Stimulated activated CD4-positive, alpha-beta T cell treated with anti-CD3 and anti-CD28 coated beads, TNF-alpha, amount 100 ng/mL, for 48 hours (primary cell): ENCODE results near the gene GALNT18.

Source experiments
- DNase-seq, 3 donors: peaks; one replicate each; pipeline ENCODE4 v3.0.0-alpha.2; 2020; ENCODE audit warnings: low read depth in 3 of 3

GALNT18 gene

GRCh38 chr11:11621573-11622339 is at the start of gene GALNT18:
TSS of gene GALNT18 (minus strand) at chr11:11622005.
- peak; percentile 69 to 77 (median 75) for DNase-seq

GRCh38 chr11:11670574-11670973 is 48.8 kb upstream of the GALNT18 start:
- no peak for DNase-seq

DNA sequence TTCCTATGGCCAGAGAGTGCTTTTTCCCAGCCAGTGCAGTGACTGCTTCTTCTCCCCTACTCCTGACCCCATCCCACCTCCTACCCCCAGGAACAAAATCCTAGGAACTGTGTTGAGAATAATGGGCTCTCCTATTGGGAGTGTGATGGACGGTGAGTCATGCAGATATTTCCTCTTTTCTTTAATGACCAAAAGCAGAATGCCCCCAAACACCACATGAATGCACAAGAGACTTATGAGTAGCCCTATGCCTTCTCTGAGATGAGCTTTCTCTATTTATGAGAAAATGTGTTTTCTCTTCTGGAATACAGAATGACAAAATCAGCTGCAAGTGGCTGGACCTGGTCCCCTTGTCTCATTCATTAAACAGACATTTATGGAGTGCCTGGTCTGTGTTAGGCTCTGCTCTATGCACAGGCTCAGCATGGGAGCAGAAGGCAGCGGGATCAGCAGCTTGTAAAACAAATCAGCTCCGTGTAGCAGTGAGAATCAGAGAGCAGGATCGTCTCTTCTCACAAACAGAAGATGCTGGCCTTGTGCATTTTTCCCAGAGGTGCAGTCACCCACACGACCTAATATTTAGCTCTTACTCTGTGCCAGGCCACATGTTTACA is 47.5 kb upstream of the GALNT18 start:
- DNase-seq = no peak

GRCh38 chr11:11668781-11669180 is 47.0 kb upstream of the GALNT18 start:
- no peak for DNase-seq

DNA sequence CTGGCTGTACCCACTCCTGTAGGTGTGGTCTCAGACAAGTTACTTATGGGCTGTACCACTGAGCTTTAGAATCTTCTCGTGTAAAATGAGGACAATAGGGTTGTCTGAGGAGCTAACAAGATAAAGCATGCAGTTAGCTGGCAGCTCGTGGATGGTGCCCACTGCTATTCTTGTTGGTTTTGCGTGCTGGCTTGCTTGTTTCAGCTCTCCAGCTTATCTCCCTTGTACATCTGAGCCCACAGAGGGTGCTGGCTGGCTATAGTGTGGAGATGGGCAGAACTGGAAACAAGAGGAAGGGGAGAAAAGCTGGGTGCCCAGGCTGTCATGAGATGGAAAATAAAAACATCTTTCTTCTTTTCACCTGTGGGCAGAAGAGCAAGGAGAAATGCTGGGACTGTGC is 46.5 kb upstream of the GALNT18 start:
- DNase-seq = no peak

GRCh38 chr11:11667056-11667455 is 45.3 kb upstream of the GALNT18 start:
- DNase-seq = no peak

DNA sequence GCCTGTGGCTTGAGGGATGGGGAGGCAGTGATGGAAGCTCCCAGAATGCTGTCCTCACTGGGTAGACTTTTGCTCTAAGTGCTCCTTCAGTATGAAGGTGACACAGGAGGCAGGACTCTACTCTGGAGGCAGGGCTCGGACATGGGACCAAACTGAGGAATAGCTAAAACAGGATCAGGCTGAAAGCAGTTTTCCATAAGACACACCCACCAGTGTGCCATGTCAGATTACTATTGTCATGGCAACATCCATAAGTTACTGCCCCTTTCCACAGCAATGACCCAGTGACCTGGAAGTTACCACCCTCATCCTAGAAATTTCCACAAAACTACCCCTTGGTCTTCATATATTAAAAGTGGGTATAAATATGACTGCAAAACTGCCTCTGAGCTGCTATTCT is 43.6 kb upstream of the GALNT18 start:
- DNase-seq = no peak

DNA sequence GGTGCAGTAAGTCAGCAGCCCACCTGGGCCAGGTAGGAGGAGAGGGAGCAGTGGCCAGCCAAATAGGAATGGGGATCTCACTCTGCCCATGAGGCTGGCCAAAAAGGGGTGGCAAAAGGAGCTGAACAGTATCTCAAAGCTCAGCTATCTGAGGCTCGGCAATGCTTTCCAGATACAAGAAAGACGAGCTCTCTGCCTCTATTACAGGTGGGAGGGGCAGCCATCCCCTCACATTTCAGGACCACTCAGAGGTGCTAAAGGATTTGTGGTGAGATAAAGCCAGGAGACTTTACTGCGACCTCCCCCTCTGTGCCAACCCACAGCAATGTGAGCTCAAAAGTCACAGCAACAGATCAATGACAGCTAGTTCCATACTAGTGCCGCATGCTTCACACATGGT is 42.1 kb upstream of the GALNT18 start:
- no peak for DNase-seq

DNA sequence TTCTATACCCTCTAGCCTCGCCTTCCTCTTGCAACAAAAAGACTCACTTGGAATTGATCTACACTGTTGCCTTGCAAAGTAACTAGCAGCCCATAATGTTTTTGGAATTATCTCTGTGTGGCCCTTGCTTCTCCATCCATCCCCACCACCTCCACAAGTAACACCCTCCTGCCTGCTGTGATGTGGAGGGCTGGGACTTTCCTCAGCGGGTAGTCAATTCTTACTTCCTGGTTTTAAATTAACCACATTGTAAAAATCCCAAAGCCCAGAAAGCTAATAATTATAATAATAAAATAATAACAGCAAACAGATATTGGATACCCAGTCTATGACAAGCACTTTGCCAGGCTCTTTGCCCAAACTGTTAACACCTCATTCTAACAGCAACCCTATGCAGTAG is 40.8 kb upstream of the GALNT18 start:
- DNase-seq = no peak

GRCh38 chr11:11661326-11662040 is 39.7 kb upstream of the GALNT18 start:
- no peak for DNase-seq

DNA sequence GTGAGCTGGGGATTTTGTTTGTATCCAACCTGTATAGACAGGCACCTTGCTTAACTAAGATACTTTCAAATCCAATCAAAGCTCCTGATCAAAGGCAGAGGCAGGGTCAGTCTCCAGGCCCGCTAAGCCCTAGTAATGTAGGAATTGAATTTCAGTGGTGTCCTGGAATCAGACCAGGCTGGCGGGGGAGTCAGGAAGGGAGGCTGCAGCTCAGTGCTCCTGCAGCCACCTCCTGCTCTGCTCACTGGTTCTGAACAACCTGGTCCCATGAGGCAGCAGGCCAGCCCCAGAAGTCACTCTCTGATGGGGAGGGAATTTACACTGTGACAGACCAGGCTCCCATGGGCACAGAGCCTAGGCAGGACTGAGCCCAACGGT is 38.5 kb upstream of the GALNT18 start:
- DNase-seq = no peak

- DNase-seq = no peak
Measured at GRCh38 chr11:11659567-11660362, 38.0 kb upstream of the GALNT18 start.

- DNase-seq = no peak
Measured at GRCh38 chr11:11657218-11657955, 35.6 kb upstream of the GALNT18 start.

GRCh38 chr11:11641581-11641980 is 19.8 kb upstream of the GALNT18 start:
- no peak for DNase-seq

DNA sequence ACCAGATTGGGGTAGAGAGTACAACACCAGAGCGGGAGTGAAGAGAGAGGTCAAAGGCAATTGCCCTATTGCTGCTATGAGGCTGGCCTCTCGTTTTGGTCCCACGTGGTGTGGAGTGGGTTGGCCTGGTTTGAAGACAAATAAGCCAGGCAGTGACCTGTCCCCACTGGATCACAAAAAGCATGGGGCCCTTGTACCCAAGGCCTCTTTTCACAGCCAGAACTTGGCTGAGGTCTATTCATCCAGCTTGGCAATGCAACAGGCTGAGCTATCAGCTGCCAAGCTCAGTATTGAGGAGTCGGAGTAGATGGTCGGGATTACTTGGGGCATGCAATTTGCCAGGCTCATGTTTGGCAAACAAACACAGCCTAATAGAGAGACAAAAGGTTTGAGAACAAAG is 19.2 kb upstream of the GALNT18 start:
- no peak for DNase-seq

DNA sequence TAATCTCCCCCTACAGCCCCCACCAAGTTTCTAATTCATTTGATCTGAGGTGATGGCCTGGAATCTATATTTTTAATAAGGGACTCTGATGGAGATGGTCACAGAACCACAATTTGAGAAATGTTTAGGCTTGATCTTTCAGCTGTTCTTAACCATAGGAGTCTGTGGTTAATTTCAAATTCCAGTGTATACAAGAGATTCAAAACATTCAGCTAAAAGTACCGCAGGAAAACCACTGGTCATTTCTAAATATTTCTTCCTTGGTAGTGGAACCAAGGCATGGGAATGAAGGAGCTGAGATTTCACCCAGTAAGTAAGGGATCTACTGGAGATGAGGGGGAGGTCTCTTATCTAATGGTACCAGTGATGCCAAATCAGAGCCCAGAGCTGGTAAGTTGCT is 18.3 kb upstream of the GALNT18 start:
- DNase-seq = no peak

DNA sequence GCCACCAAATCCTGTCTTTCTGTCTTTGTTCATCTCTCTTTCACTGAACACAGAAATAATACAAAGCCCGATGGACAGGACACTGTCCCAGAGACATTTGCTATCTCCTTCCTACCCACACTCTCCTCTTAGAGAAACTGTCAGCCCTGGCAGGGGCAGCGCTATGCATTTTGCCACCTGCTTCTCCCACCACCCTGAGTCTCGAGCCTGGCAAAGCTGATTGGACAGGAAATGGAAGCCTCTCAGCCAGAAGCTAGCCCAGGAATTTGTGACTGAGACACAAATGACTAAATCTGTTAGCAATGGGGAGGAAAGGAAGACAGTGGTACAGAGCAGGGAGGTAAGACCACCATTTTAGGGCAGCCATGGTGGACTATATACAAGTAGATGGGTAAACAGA is 14.9 kb upstream of the GALNT18 start:
- DNase-seq = no peak

- DNase-seq = no peak
Measured at GRCh38 chr11:11635443-11635842, 13.6 kb upstream of the GALNT18 start.

- no peak for DNase-seq
Measured at GRCh38 chr11:11629368-11629767, 7.6 kb upstream of the GALNT18 start.

DNA sequence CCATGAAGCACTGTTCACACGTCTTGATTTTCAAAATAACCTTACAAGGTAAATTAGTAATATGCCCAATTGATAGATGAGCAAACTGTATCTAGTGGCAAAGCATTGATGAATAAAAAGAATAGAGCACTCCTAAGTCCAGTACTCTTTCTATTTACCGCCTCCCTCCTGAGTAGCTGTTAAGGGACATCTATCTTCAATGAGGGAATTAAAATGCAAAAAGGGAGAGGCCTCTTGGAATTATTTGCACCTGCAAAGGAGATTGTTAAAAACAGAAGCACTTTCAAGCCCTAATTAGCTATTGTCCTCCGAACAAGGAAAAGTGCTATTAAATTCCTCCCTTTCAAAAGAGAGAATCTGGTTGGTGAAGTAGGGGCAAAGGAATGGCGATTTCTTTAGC is 6.8 kb upstream of the GALNT18 start:
- DNase-seq = no peak

GRCh38 chr11:11626128-11626527 is 4.3 kb upstream of the GALNT18 start:
- DNase-seq = no peak

- no peak for DNase-seq
Measured at GRCh38 chr11:11624926-11625325, 3.1 kb upstream of the GALNT18 start.
